ENCODE results near the gene CAND1.

Gene CAND1

DNA sequence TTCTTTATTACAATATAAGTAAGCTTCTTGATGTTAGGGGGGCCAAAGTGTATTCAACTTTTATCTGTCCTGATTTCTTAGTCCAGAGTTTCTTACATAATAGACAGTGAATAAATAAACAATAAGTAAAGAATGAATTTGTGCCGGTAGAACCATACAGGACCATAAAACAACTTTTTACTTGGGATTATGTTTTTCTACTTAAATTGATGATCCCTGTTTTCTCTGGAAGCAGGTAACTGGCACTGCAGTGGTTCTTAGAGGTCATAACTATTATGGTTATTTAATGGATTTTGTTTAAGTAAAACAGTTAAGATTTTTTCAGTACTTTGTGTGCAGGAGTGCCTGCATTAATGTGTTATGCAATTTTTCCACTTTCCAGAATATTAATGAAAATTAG lies 10.5 kb downstream of the CAND1 start:
- no peak for DNase-seq
- Histone ChIP-seq H3K27me3 (replicated peaks; ENCODE audit: control insufficient read depth, insufficient read depth, low read length, poor library complexity, severe bottlenecking) (no peaks in the 10 kb centered on the region), H3K36me3 (ENCODE audit: control insufficient read depth, insufficient read depth, low read length) (peaks cover 8% of the 10 kb centered on the region), H3K27ac (ENCODE audit: insufficient read depth, low read length, poor library complexity, severe bottlenecking) (no peak overlapping the region), H3K9me3 (ENCODE audit: control insufficient read depth, low read length) (no peaks in the 10 kb centered on the region), H3K4me1 (ENCODE audit: control insufficient read depth, insufficient read depth, low read length, poor library complexity, severe bottlenecking) (peaks cover 10% of the 10 kb centered on the region), H3K4me3 (ENCODE audit: insufficient read depth, low read depth, low read length, poor library complexity, severe bottlenecking) (no peak overlapping the region)

- Histone ChIP-seq H3K36me3 (ENCODE audit: control insufficient read depth, insufficient read depth, low read length) (peaks cover 8% of the 10 kb centered on the region), H3K9me3 (ENCODE audit: control insufficient read depth, low read length) (no peaks in the 10 kb centered on the region), H3K4me1 (ENCODE audit: control insufficient read depth, insufficient read depth, low read length, poor library complexity, severe bottlenecking) (peaks cover 6% of the 10 kb centered on the region), H3K27me3 (replicated peaks; ENCODE audit: control insufficient read depth, insufficient read depth, low read length, poor library complexity, severe bottlenecking) (no peaks in the 10 kb centered on the region), H3K27ac (ENCODE audit: insufficient read depth, low read length, poor library complexity, severe bottlenecking) (no peak overlapping the region), H3K4me3 (ENCODE audit: insufficient read depth, low read depth, low read length, poor library complexity, severe bottlenecking) (no peak overlapping the region)
- no peak for DNase-seq
These were observed 10.9 kb downstream of the CAND1 start for GRCh38 chr12:67280088-67280487.

DNA sequence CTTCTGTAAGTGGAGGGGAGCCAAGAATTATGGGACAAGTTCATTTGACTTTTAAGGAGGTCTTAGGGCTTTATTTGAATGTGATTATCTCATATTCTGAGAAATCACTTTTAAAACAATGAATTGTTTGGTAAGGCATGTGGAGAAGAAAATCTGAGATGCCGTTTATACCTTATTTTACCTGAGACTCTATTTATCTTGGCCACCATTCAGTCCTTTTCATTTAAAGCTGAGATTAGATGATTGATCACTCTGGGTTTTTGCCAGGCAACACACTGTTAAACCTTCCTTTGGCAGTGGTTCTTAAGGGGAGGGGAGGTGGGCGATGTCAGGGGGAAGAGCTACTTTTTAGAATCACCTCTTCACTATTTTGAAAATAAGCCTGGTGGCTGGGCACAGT lies 11.4 kb downstream of the CAND1 start:
- Histone ChIP-seq H3K27me3 (replicated peaks; ENCODE audit: control insufficient read depth, insufficient read depth, low read length, poor library complexity, severe bottlenecking) (no peaks in the 10 kb centered on the region), H3K4me1 (ENCODE audit: control insufficient read depth, insufficient read depth, low read length, poor library complexity, severe bottlenecking) (peaks cover 2% of the 10 kb centered on the region), H3K36me3 (ENCODE audit: control insufficient read depth, insufficient read depth, low read length) (peaks cover 8% of the 10 kb centered on the region), H3K9me3 (ENCODE audit: control insufficient read depth, low read length) (no peaks in the 10 kb centered on the region), H3K4me3 (ENCODE audit: insufficient read depth, low read depth, low read length, poor library complexity, severe bottlenecking) (no peak overlapping the region), H3K27ac (ENCODE audit: insufficient read depth, low read length, poor library complexity, severe bottlenecking) (no peak overlapping the region)
- no peak for DNase-seq

- H3K27me3 ChIP-seq (replicated peaks; ENCODE audit: control insufficient read depth, insufficient read depth, low read length, poor library complexity, severe bottlenecking), result no peaks in the 10 kb centered on the region
- peaks cover 8% of the 10 kb centered on the region for H3K36me3 ChIP-seq (ENCODE audit: control insufficient read depth, insufficient read depth, low read length)
- no peak for DNase-seq
- H3K4me1 ChIP-seq (ENCODE audit: control insufficient read depth, insufficient read depth, low read length, poor library complexity, severe bottlenecking), result no peaks in the 10 kb centered on the region
- H3K4me3 ChIP-seq (ENCODE audit: insufficient read depth, low read depth, low read length, poor library complexity, severe bottlenecking), result no peak overlapping the region
- H3K9me3 ChIP-seq (ENCODE audit: control insufficient read depth, low read length), result no peaks in the 10 kb centered on the region
- no peak overlapping the region for H3K27ac ChIP-seq (ENCODE audit: insufficient read depth, low read length, poor library complexity, severe bottlenecking)
These were observed 15.4 kb downstream of the CAND1 start for GRCh38 chr12:67284561-67284960.

DNA sequence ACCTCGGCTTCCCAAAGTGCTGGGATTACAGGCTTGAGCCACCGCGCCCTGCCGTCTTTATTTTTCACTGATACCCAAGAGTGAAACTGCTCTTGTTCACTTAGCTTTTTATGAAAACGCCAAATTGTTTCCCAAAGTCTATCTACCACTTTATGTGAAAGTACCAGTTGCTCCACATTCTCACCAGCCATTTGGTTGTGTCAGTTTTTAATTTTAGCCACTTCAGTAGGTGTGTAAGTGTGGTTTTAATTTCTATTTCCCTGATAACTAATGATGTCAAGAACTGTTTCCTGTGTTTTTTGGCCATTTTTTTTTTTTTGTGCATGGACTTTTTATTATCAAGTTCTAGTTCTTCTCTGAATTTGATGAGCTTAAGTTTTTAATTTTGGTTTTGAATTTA lies 17.1 kb downstream of the CAND1 start:
- Histone ChIP-seq H3K4me1 (ENCODE audit: control insufficient read depth, insufficient read depth, low read length, poor library complexity, severe bottlenecking) (no peaks in the 10 kb centered on the region), H3K4me3 (ENCODE audit: insufficient read depth, low read depth, low read length, poor library complexity, severe bottlenecking) (no peak overlapping the region), H3K27ac (ENCODE audit: insufficient read depth, low read length, poor library complexity, severe bottlenecking) (no peak overlapping the region), H3K9me3 (ENCODE audit: control insufficient read depth, low read length) (no peaks in the 10 kb centered on the region), H3K27me3 (replicated peaks; ENCODE audit: control insufficient read depth, insufficient read depth, low read length, poor library complexity, severe bottlenecking) (no peaks in the 10 kb centered on the region), H3K36me3 (ENCODE audit: control insufficient read depth, insufficient read depth, low read length) (peaks cover 8% of the 10 kb centered on the region)
- DNase-seq, result no peak

DNA sequence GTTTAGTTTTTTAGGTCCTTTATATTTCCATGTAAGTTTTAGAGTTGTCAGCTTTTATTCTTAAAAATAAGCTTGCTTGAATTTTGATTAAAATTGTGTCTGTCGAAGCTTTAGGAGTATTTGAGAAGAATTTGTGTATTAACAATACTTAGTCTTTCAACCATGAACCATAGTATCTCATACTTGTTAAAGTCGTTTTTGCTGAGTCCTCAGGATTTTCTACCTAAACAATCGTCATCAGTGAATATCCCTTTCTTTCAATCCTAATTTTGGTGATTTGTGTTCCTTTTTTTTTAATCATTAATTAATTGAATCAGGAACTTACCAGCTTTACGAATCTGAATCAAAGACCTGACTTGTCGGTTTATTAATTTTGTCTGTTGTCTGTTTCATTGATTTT lies 18.2 kb downstream of the CAND1 start:
- no peaks in the 10 kb centered on the region for H3K4me1 ChIP-seq (ENCODE audit: control insufficient read depth, insufficient read depth, low read length, poor library complexity, severe bottlenecking)
- H3K9me3 ChIP-seq (ENCODE audit: control insufficient read depth, low read length), result no peaks in the 10 kb centered on the region
- no peaks in the 10 kb centered on the region for H3K27me3 ChIP-seq (replicated peaks; ENCODE audit: control insufficient read depth, insufficient read depth, low read length, poor library complexity, severe bottlenecking)
- no peak overlapping the region for H3K4me3 ChIP-seq (ENCODE audit: insufficient read depth, low read depth, low read length, poor library complexity, severe bottlenecking)
- no peak for DNase-seq
- peaks cover 6% of the 10 kb centered on the region for H3K36me3 ChIP-seq (ENCODE audit: control insufficient read depth, insufficient read depth, low read length)
- no peak overlapping the region for H3K27ac ChIP-seq (ENCODE audit: insufficient read depth, low read length, poor library complexity, severe bottlenecking)

- Histone ChIP-seq H3K4me3 (ENCODE audit: insufficient read depth, low read depth, low read length, poor library complexity, severe bottlenecking) (no peak overlapping the region), H3K36me3 (ENCODE audit: control insufficient read depth, insufficient read depth, low read length) (peaks cover 7% of the 10 kb centered on the region), H3K27ac (ENCODE audit: insufficient read depth, low read length, poor library complexity, severe bottlenecking) (no peak overlapping the region), H3K9me3 (ENCODE audit: control insufficient read depth, low read length) (no peaks in the 10 kb centered on the region), H3K27me3 (replicated peaks; ENCODE audit: control insufficient read depth, insufficient read depth, low read length, poor library complexity, severe bottlenecking) (no peaks in the 10 kb centered on the region), H3K4me1 (ENCODE audit: control insufficient read depth, insufficient read depth, low read length, poor library complexity, severe bottlenecking) (no peaks in the 10 kb centered on the region)
- no peak for DNase-seq
These were observed 19.4 kb downstream of the CAND1 start for GRCh38 chr12:67288561-67288960.

DNA sequence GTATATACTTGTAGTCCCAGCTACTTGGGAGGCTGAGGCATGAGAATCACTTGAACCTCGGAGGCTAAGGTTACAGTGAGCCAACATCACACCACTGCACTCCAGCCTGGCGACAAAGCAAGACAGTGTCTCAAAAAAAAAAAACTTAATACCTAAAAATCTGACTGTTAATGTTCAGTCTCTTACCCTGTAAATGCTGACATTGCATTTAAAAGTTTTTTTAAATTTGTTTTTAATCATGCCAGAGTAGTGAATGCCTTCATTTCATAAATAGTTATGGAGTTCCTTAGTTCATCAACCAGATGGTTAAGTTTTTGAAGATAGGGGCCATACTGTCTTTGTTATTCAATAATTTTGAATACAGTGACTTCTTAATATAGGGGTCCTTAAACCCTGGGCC lies 21.2 kb downstream of the CAND1 start:
- no peak for DNase-seq
- Histone ChIP-seq H3K27me3 (replicated peaks; ENCODE audit: control insufficient read depth, insufficient read depth, low read length, poor library complexity, severe bottlenecking) (no peaks in the 10 kb centered on the region), H3K36me3 (ENCODE audit: control insufficient read depth, insufficient read depth, low read length) (peaks cover 19% of the 10 kb centered on the region)

GRCh38 chr12:67299526-67299925 lies 30.4 kb downstream of the CAND1 start:
- no peak for DNase-seq
- Histone ChIP-seq H3K36me3 (ENCODE audit: control insufficient read depth, insufficient read depth, low read length) (peaks cover 34% of the 10 kb centered on the region), H3K27me3 (replicated peaks; ENCODE audit: control insufficient read depth, insufficient read depth, low read length, poor library complexity, severe bottlenecking) (no peaks in the 10 kb centered on the region), H3K4me3 (ENCODE audit: insufficient read depth, low read depth, low read length, poor library complexity, severe bottlenecking) (no peak overlapping the region), H3K27ac (ENCODE audit: insufficient read depth, low read length, poor library complexity, severe bottlenecking) (no peak overlapping the region), H3K9me3 (ENCODE audit: control insufficient read depth, low read length) (no peaks in the 10 kb centered on the region), H3K4me1 (ENCODE audit: control insufficient read depth, insufficient read depth, low read length, poor library complexity, severe bottlenecking) (no peaks in the 10 kb centered on the region)

More for the DNA sequence above, 21.2 kb downstream of the CAND1 start:
- H3K9me3 ChIP-seq (ENCODE audit: control insufficient read depth, low read length), result no peaks in the 10 kb centered on the region
- H3K27ac ChIP-seq (ENCODE audit: insufficient read depth, low read length, poor library complexity, severe bottlenecking), result no peak overlapping the region
- no peaks in the 10 kb centered on the region for H3K4me1 ChIP-seq (ENCODE audit: control insufficient read depth, insufficient read depth, low read length, poor library complexity, severe bottlenecking)
- no peak overlapping the region for H3K4me3 ChIP-seq (ENCODE audit: insufficient read depth, low read depth, low read length, poor library complexity, severe bottlenecking)

DNA sequence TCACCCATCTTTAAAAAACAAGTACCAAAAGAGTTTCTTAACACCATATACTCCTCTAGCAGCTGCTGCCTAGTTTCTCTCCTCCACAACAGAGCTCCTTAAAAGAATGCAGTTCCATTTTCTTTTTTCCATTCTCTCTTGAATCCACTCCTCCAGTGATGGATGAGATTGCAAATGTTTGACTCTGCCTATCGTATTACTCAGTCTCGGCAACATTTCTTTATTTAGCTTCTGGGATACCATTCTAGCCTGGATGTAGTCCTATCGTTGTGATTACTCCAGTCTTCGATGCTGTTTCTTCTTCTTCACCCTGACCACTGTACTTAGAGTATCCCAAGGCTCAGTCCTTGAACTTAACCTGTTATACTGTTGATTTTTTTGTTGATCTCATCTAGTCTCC lies 30.8 kb downstream of the CAND1 start:
- Histone ChIP-seq H3K27me3 (replicated peaks; ENCODE audit: control insufficient read depth, insufficient read depth, low read length, poor library complexity, severe bottlenecking) (no peaks in the 10 kb centered on the region), H3K36me3 (ENCODE audit: control insufficient read depth, insufficient read depth, low read length) (peaks cover 33% of the 10 kb centered on the region), H3K27ac (ENCODE audit: insufficient read depth, low read length, poor library complexity, severe bottlenecking) (no peak overlapping the region), H3K9me3 (ENCODE audit: control insufficient read depth, low read length) (no peaks in the 10 kb centered on the region), H3K4me3 (ENCODE audit: insufficient read depth, low read depth, low read length, poor library complexity, severe bottlenecking) (no peak overlapping the region), H3K4me1 (ENCODE audit: control insufficient read depth, insufficient read depth, low read length, poor library complexity, severe bottlenecking) (no peaks in the 10 kb centered on the region)
- no peak for DNase-seq

DNA sequence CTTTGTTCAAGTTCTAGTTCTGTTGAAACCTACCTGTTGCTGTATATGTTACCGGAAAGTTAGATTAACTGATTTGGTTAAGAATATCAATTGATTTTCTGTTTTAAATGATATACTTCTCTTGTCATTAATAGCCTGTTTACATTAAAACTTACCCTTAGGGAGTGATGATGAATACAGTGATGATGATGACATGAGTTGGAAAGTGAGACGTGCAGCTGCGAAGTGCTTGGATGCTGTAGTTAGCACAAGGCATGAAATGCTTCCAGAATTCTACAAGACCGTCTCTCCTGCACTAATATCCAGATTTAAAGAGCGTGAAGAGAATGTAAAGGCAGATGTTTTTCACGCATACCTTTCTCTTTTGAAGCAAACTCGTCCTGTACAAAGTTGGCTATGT lies 33.0 kb downstream of the CAND1 start:
- Histone ChIP-seq H3K9me3 (ENCODE audit: control insufficient read depth, low read length) (no peaks in the 10 kb centered on the region), H3K27ac (ENCODE audit: insufficient read depth, low read length, poor library complexity, severe bottlenecking) (no peak overlapping the region), H3K27me3 (replicated peaks; ENCODE audit: control insufficient read depth, insufficient read depth, low read length, poor library complexity, severe bottlenecking) (no peaks in the 10 kb centered on the region), H3K4me3 (ENCODE audit: insufficient read depth, low read depth, low read length, poor library complexity, severe bottlenecking) (no peak overlapping the region), H3K4me1 (ENCODE audit: control insufficient read depth, insufficient read depth, low read length, poor library complexity, severe bottlenecking) (no peaks in the 10 kb centered on the region), H3K36me3 (ENCODE audit: control insufficient read depth, insufficient read depth, low read length) (peaks cover 41% of the 10 kb centered on the region)
- no peak for DNase-seq
